ENCODE measurements around the gene TFR2. TPM values are rescaled to one million over a fixed set of nuclear protein-coding genes. Genes with fewer than 3 reads are reported as not detected.
"Not testable (repeated sequence)": the region's sequence is repeated elsewhere in the genome, so short reads cannot be mapped to it uniquely, and the experiment has no call there.

TFR2 gene
- total and polyA plus RNA-seq, 9 of the 15 experiments (the other 6 are each of a cell fraction or from before 2014, with no cell fraction given), result 3.8 to 123 (median 51.1) TPM

GRCh38 chr7:100662194-100662776 lies 20.9 kb upstream of the TFR2 start:
- H3K79me2 ChIP-seq (ENCODE audit: control insufficient read depth, insufficient read depth, low read length); in situ Hi-C loops (cut with MboI); H3K9me3 ChIP-seq (replicated peaks; ENCODE audit: control insufficient read depth, insufficient read depth, low read depth, low read length); DNase-seq (ENCODE audit: extremely low read depth in 1 of 4, low spot score in 3 of 4); H3K9me1 ChIP-seq (ENCODE audit: control insufficient read depth, insufficient read depth, low read length); H3K4me2 ChIP-seq (ENCODE audit: insufficient read depth, low read length); H4K20me1 ChIP-seq (replicated peaks; ENCODE audit: control insufficient read depth, insufficient read depth, low read length); H3K4me3 ChIP-seq; H3K4me1 ChIP-seq (replicated peaks in 1 of 2; ENCODE audit: control insufficient read depth in 2 of 2, insufficient read depth in 2 of 2, low read length in 2 of 2); H3K27me3 ChIP-seq (ENCODE audit: control insufficient read depth in 2 of 2, insufficient read depth in 2 of 2, low read length in 2 of 2); H2AFZ ChIP-seq (ENCODE audit: low read depth, low read length); FAIRE-seq; H3K36me3 ChIP-seq (ENCODE audit: control insufficient read depth, insufficient read depth, low read length); CTCF ChIA-PET (ENCODE audit: low intra/inter-chr PET ratio); BruUV-seq (replicated peaks); H3K9ac ChIP-seq (ENCODE audit: insufficient read depth in 1 of 2, low read depth in 2 of 2, low read length in 2 of 2); H3K27ac ChIP-seq (ENCODE audit: extremely low read depth, low read depth, low read length); POLR2A ChIA-PET; ATAC-seq; intact Hi-C loops (cut with micrococcal nuclease): not testable (repeated sequence)
- WGBS (ENCODE audit: insufficient coverage, low coverage, missing lambda C conversion rate), result 23% methylated on average over 12 of the region's 12 CpGs
- TF ChIP-seq, protein P1, sequence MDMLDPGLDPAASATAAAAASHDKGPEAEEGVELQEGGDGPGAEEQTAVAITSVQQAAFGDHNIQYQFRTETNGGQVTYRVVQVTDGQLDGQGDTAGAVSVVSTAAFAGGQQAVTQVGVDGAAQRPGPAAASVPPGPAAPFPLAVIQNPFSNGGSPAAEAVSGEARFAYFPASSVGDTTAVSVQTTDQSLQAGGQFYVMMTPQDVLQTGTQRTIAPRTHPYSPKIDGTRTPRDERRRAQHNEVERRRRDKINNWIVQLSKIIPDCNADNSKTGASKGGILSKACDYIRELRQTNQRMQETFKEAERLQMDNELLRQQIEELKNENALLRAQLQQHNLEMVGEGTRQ (CRISPR knock-in tag; IDR thresholded peaks at IDR 0.05), result peak; percentile 53; the same call in 1 of the 2 replicates
- TF ChIP-seq NFIC (IDR thresholded peaks at IDR 0.05), result peak; percentile 81
- TF ChIP-seq BHLHE40 (IDR thresholded peaks at IDR 0.05; ENCODE audit: low read length), result peak; percentile 54

Measured in K562 (cell line).